ENCODE measurements around the gene OR2T6.

OR2T6 gene

DNA sequence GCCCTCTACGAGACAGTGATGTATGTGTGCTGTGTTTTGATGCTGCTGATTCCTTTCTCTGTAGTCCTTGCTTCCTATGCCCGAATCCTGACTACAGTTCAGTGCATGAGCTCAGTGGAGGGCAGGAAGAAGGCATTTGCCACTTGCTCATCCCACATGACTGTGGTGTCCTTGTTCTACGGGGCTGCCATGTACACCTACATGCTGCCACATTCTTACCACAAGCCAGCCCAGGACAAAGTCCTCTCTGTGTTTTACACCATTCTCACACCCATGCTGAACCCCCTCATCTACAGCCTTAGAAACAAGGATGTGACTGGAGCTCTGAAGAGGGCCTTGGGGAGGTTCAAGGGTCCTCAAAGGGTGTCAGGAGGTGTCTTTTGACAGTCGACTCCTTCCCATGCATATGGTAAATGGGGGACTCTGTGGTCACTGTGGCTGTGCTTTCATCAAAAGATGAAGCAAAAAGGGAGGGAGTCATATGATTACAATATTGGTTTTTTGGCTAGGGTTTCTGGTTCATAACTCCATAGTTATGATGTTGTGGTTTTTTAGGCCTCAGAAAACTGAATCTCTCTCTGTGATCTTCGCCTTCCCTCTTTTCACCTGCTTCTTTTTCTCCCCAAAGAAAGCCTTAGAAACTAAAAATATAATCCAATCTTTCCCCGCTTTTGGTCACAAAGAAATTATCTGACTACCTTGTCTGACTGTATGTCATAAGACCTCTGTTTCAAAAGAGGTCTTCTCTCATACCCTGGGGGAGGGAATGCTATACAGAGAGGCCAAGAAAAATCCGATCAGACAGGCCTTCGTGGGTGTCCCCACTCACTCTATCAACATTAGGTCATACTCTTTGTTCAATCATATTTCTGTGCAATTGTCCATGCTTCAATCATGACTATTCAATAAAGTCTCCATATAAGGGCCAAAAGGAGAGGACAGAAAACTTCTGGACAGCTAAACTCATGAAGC lies 31.5 kb downstream of the OR2T6 start:
- Histone ChIP-seq H3K4me2 (ENCODE audit: insufficient read depth, low read length) (no peak overlapping the region), H3K27ac (ENCODE audit: low read length) (no peak overlapping the region), H4K20me1 (ENCODE audit: insufficient read depth, low read length) (no peaks in the 10 kb centered on the region), H2AFZ (ENCODE audit: low read depth, low read length) (no peak overlapping the region), H3K9ac (ENCODE audit: low read depth, low read length) (no peak overlapping the region), H3K36me3 (ENCODE audit: insufficient read depth, low read length) (no peaks in the 10 kb centered on the region), H3K27me3 (ENCODE audit: insufficient read depth, low read length, poor library complexity) (no peaks in the 10 kb centered on the region), H3K79me2 (ENCODE audit: insufficient read depth, low read length) (no peaks in the 10 kb centered on the region), H3K9me3 (ENCODE audit: insufficient read depth, low read length, severe bottlenecking) (no peaks in the 10 kb centered on the region), H3K4me1 (ENCODE audit: insufficient read depth, low read length) (no peaks in the 10 kb centered on the region), H3K4me3 (ENCODE audit: low read depth in 1 of 2, low read length in 2 of 2) (no peak overlapping the region)
- ATAC-seq (ENCODE audit: insufficient read depth, low read depth) (peak; percentile 39; the same call in 2 of the 3 replicates), DNase-seq (no peak)
- TF ChIP-seq, protein P1, sequence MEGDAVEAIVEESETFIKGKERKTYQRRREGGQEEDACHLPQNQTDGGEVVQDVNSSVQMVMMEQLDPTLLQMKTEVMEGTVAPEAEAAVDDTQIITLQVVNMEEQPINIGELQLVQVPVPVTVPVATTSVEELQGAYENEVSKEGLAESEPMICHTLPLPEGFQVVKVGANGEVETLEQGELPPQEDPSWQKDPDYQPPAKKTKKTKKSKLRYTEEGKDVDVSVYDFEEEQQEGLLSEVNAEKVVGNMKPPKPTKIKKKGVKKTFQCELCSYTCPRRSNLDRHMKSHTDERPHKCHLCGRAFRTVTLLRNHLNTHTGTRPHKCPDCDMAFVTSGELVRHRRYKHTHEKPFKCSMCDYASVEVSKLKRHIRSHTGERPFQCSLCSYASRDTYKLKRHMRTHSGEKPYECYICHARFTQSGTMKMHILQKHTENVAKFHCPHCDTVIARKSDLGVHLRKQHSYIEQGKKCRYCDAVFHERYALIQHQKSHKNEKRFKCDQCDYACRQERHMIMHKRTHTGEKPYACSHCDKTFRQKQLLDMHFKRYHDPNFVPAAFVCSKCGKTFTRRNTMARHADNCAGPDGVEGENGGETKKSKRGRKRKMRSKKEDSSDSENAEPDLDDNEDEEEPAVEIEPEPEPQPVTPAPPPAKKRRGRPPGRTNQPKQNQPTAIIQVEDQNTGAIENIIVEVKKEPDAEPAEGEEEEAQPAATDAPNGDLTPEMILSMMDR (IDR thresholded peaks at IDR 0.05; ENCODE audit: borderline replicate concordance, extremely low read depth, low read length, poor library complexity, severe bottlenecking), result no peak
- TF ChIP-seq EZH2 (IDR thresholded peaks at IDR 0.05; ENCODE audit: borderline replicate concordance, low read depth, low read length, severe bottlenecking), result no peak

DNA sequence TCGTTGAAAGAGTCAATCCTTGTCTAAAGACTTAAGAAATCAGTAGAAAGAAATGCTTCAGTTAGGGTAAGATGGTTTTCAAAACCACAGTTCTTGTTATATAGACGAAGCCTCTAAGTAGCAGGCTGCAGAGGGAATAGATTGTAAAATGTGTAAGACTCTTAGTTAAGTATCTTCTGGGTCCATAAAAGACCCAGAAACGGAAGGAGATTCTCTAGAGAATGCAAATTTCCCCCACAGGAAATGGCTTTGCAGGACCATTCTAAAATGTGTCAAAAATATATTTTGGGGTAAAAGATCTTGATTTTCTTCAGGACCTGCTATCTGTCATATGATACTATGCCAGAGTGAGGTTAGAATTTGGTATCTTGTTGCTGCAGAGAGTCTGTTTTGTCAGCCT lies 40.7 kb downstream of the OR2T6 start:
- no peaks in the 10 kb centered on the region for H3K27me3 ChIP-seq (ENCODE audit: insufficient read depth, low read length, poor library complexity)
- no peak overlapping the region for H2AFZ ChIP-seq (ENCODE audit: low read depth, low read length)
- H3K4me2 ChIP-seq (ENCODE audit: insufficient read depth, low read length), result no peak overlapping the region
- H3K79me2 ChIP-seq (ENCODE audit: insufficient read depth, low read length), result no peaks in the 10 kb centered on the region
- H3K4me3 ChIP-seq (ENCODE audit: low read depth in 1 of 2, low read length in 2 of 2), result no peak overlapping the region
- no peaks in the 10 kb centered on the region for H4K20me1 ChIP-seq (ENCODE audit: insufficient read depth, low read length)
- TF ChIP-seq, protein P1 (IDR thresholded peaks at IDR 0.05; ENCODE audit: borderline replicate concordance, extremely low read depth, low read length, poor library complexity, severe bottlenecking), result no peak
- no peak for TF ChIP-seq EZH2 (IDR thresholded peaks at IDR 0.05; ENCODE audit: borderline replicate concordance, low read depth, low read length, severe bottlenecking)
- ATAC-seq (ENCODE audit: insufficient read depth, low read depth), result no peak
- no peak overlapping the region for H3K27ac ChIP-seq (ENCODE audit: low read length)
- H3K9me3 ChIP-seq (ENCODE audit: insufficient read depth, low read length, severe bottlenecking), result peaks cover 5% of the 10 kb centered on the region
- no peak for DNase-seq
- H3K4me1 ChIP-seq (ENCODE audit: insufficient read depth, low read length), result no peaks in the 10 kb centered on the region
- no peaks in the 10 kb centered on the region for H3K36me3 ChIP-seq (ENCODE audit: insufficient read depth, low read length)
- H3K9ac ChIP-seq (ENCODE audit: low read depth, low read length), result no peak overlapping the region

DNA sequence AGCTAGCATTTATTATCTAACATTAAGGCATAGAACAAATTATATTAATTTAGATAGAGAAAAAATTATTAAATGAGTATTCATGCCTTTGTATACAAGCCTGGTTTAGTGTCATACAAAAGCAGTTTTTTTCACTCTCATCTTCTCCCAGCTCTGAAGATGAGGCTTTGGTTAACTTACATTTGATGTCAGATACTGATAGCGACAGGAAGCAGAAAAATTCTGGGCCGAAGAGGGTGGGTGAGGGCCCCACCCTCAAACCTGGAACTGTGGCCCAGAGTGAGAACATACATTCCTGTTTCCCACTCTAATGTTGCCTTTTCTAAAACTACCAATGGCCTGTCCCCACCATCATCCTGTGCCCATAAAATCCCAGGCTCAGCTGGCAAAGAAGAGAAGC lies 42.3 kb downstream of the OR2T6 start:
- Histone ChIP-seq H2AFZ (ENCODE audit: low read depth, low read length) (no peak overlapping the region), H4K20me1 (ENCODE audit: insufficient read depth, low read length) (no peaks in the 10 kb centered on the region), H3K79me2 (ENCODE audit: insufficient read depth, low read length) (no peaks in the 10 kb centered on the region), H3K36me3 (ENCODE audit: insufficient read depth, low read length) (no peaks in the 10 kb centered on the region), H3K27ac (ENCODE audit: low read length) (no peak overlapping the region), H3K4me2 (ENCODE audit: insufficient read depth, low read length) (no peak overlapping the region), H3K4me3 (ENCODE audit: low read depth in 1 of 2, low read length in 2 of 2) (no peak overlapping the region), H3K27me3 (ENCODE audit: insufficient read depth, low read length, poor library complexity) (no peaks in the 10 kb centered on the region), H3K9ac (ENCODE audit: low read depth, low read length) (no peak overlapping the region), H3K9me3 (ENCODE audit: insufficient read depth, low read length, severe bottlenecking) (peaks cover 7% of the 10 kb centered on the region), H3K4me1 (ENCODE audit: insufficient read depth, low read length) (no peaks in the 10 kb centered on the region)
- ATAC-seq (ENCODE audit: insufficient read depth, low read depth), result no peak
- DNase-seq, result no peak
- TF ChIP-seq, protein P1 (IDR thresholded peaks at IDR 0.05; ENCODE audit: borderline replicate concordance, extremely low read depth, low read length, poor library complexity, severe bottlenecking), result no peak
- no peak for TF ChIP-seq EZH2 (IDR thresholded peaks at IDR 0.05; ENCODE audit: borderline replicate concordance, low read depth, low read length, severe bottlenecking)

Measured in DND-41 (cell line).